ENCODE measurements around the gene RRAD.

Gene RRAD

DNA sequence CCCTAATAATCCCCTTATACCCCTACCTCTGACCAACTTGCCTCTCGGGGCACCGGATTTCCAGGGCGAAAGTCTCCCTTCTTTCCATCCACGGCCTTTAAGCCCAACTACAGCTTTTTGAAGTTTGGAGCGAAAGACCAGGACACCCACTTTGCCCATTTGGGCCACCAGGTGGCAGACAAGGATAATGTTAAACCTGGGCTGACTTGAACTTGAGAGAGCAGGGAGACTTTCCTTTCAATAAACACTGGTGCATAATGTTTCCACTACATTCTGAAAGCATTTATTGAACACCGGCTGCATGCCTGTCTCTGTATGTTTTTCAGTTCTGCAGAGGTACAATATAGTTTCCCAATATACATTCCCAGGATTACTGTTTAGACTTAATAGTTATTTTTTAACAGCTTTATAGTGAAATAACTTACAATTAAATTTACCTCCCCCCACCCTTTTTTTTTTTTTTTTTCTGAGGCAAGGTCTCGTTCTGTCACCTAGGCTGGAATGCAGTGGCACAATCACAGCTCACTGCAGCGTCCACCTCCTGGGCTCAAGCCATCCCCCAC lies 28.8 kb upstream of the RRAD start:
- DNase-seq (ENCODE audit: low read depth) = peak; percentile 75
- H3K4me3 ChIP-seq (ENCODE audit: control insufficient read depth, low read depth, low read length) = no peak overlapping the region
- TF ChIP-seq, protein P1, sequence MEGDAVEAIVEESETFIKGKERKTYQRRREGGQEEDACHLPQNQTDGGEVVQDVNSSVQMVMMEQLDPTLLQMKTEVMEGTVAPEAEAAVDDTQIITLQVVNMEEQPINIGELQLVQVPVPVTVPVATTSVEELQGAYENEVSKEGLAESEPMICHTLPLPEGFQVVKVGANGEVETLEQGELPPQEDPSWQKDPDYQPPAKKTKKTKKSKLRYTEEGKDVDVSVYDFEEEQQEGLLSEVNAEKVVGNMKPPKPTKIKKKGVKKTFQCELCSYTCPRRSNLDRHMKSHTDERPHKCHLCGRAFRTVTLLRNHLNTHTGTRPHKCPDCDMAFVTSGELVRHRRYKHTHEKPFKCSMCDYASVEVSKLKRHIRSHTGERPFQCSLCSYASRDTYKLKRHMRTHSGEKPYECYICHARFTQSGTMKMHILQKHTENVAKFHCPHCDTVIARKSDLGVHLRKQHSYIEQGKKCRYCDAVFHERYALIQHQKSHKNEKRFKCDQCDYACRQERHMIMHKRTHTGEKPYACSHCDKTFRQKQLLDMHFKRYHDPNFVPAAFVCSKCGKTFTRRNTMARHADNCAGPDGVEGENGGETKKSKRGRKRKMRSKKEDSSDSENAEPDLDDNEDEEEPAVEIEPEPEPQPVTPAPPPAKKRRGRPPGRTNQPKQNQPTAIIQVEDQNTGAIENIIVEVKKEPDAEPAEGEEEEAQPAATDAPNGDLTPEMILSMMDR (conservative IDR thresholded peaks at IDR 0.05; ENCODE audit: control insufficient read depth, insufficient read depth, low read depth, low read length) = peak; percentile 91

DNA sequence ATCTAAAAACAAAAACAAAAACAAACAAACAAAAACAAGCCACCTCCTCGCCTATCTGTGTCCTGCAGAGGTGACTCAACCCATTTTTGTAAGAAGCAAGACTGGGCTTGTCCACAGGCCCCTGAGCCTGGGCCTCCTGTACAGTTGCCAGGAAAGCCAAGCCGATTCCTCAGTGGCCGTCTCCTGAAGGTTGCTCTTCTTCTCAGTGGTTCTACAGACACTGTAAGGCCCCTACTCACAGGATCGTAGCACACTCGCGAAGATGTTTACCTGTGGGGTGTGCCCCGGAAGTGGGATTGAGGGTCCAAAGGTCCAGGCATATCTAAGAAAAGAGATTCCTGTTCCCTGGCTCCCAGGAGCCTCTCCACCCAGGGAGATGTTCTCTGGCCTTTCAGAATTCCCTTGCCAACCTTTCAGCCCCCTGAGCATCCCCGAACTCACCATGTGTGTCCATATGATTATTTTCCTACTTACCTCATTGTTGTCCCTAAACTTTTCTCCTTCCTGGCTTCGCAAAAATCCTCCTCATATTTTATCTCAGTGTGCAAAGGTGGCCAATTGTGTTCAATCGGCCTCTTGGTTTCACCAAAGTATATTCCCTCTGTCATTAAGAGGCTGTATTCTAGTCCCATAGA lies 28.2 kb upstream of the RRAD start:
- DNase-seq (ENCODE audit: low read depth) = no peak
- H3K4me3 ChIP-seq (ENCODE audit: control insufficient read depth, low read depth, low read length) = no peak overlapping the region
- TF ChIP-seq, protein P1 (conservative IDR thresholded peaks at IDR 0.05; ENCODE audit: control insufficient read depth, insufficient read depth, low read depth, low read length) = no peak

DNA sequence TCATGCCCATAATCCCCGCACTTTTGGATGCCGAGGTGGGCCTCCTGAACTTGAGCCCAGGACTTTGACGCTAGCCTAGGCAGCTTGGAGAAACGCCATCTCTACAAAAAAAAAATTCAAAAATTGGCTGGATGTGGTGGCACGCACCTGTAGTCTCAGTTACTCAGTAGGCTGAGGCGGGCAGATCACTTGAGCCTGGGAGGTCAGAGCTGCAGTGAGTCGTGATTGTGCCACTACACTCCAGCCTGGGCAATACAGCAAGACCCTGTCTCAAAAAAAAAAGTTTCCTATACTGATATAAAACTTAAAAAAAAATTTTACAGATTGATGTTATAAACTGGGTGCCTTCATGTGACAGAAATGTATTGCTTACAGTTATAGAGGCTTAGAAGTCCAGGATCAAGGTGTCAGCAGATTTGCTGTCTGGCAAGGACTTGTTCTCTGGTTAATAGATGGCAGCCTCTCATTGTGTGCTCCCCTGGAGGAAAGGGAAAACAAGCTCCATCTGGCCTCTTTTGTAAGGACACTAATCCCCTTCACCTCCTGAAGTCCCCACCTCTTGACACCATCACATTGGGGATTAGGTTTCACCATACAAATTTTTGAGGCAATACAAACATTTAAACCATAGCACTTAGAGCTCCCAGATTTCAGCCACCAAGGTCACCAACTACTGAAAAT lies 27.2 kb upstream of the RRAD start:
- no peak for DNase-seq (ENCODE audit: low read depth)
- H3K4me3 ChIP-seq (ENCODE audit: control insufficient read depth, low read depth, low read length) = no peak overlapping the region
- TF ChIP-seq, protein P1 (conservative IDR thresholded peaks at IDR 0.05; ENCODE audit: control insufficient read depth, insufficient read depth, low read depth, low read length) = no peak

DNA sequence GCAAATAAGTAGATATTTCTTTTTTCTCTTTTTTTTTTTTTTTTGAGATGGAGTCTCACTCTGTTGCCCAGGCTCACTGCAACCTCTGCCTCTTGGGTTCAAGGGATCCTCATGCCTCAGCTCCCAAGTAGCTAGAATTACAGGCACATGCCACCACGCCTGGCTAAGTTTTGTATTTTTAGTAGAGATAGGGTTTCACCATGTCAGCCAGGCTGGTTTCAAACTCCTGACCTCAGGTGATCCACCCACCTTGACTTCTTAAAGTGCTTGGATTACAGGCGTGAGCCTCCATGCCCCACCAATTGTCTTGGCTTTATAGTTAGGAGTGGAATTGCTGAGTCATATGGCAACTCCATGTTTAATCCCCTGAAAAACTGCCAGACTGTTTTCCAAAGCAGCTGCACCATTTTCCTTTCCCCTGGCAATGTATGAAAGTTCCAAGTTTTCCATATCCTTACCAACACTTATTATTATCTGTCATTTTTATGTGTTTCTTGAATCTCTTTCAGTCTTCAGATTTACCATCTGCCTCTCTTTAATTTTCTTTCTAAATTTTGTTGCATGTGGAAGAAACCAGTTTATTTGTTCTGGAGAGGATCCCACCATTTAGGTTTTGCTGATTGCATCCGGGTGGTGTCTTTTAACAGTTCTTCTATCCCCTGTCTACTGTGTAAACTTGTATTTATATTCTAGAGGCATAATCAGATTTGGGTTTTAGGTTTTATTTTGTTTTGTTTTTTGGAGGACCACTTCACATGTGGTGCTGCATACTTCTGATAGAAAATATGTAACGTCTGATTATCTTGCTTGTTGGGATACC lies 25.8 kb upstream of the RRAD start:
- DNase-seq (ENCODE audit: low read depth) = no peak
- TF ChIP-seq, protein P1 (conservative IDR thresholded peaks at IDR 0.05; ENCODE audit: control insufficient read depth, insufficient read depth, low read depth, low read length) = no peak
- no peak overlapping the region for H3K4me3 ChIP-seq (ENCODE audit: control insufficient read depth, low read depth, low read length)

DNA sequence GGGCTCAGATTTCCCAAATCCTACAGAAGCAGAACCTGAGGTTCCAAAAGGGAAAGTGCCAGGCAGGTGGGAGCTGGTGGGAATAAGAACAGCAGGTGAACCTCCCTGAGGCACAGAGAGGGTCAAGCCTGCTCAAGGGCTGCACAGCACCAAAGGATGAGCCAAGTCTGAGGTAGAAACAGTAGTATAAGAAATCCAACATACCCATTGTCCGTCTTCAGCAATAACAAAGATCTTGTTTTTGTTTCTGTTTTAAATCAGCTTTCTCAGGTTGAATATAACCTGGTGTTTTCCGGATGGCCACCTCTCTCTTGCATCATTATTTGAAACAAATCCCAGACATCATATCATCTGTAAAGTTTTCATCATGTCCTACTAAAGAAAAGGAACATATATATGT lies 25.1 kb upstream of the RRAD start:
- TF ChIP-seq, protein P1 (conservative IDR thresholded peaks at IDR 0.05; ENCODE audit: control insufficient read depth, insufficient read depth, low read depth, low read length) = no peak
- no peak for DNase-seq (ENCODE audit: low read depth)
- no peak overlapping the region for H3K4me3 ChIP-seq (ENCODE audit: control insufficient read depth, low read depth, low read length)

DNA sequence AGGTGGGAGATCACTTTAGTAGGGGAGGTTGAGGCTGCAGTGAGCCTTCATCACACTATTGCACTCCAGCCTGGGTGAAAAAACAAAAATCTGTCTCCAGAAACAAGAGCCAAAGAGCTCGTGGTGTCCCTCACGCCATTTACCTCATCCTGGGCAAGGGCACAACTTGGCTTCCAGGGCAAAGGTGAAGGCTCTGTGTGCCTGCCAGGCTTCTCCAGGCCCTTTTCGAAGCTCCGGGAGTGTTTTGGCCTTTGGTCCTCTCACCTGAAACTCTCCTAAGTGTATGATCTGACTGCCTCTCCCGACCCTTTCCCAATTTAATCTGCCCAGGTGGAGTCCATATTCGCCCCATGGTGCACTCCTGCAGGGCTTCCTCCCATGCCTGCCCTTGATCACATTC lies 24.1 kb upstream of the RRAD start:
- DNase-seq (ENCODE audit: low read depth) = no peak
- H3K4me3 ChIP-seq (ENCODE audit: control insufficient read depth, low read depth, low read length) = no peak overlapping the region
- TF ChIP-seq, protein P1 (conservative IDR thresholded peaks at IDR 0.05; ENCODE audit: control insufficient read depth, insufficient read depth, low read depth, low read length) = no peak
